Skin epidermis (tissue), 12 donors: ENCODE measurements around the gene HPS4.
"Not testable (repeated sequence)": the region's sequence is repeated elsewhere in the genome, so short reads cannot be mapped to it uniquely, and the experiment has no call there.

Source experiments
- H3K27ac ChIP-seq, 21 experiments: fragments of 200-600 bp; sonication (generic) in 11 of 21; one replicate each; pipeline ENCODE4 v1.5.0; 2020; ENCODE audit warnings: mild to moderate bottlenecking in 3 of 21, inconsistent platforms in 2 of 21, moderate library complexity in 2 of 21
- H3K4me3 ChIP-seq, 7 experiments: fragments of 200-600 bp; sonication (generic) in 2 of 7; one replicate each; pipeline ENCODE4 v1.5.0; 2020; ENCODE audit warnings: inconsistent platforms in 2 of 7, mild to moderate bottlenecking in 2 of 7, moderate library complexity in 1 of 7

HPS4 gene

GRCh38 chr22:26450453-26451185 is 33.0 kb downstream of the HPS4 start:
- Histone ChIP-seq H3K27ac (no peak overlapping the region), H3K4me3 (no peak overlapping the region)

- H3K27ac ChIP-seq, result no peak overlapping the region
These were observed 34.6 kb downstream of the HPS4 start for GRCh38 chr22:26448941-26449340.

GRCh38 chr22:26448334-26448733 is 35.2 kb downstream of the HPS4 start:
- Histone ChIP-seq H3K27ac (no peak overlapping the region), H3K4me3 (no peak overlapping the region)

More at GRCh38 chr22:26448941-26449340, 34.6 kb downstream of the HPS4 start:
- no peak overlapping the region for H3K4me3 ChIP-seq

GRCh38 chr22:26447584-26448329 is 35.8 kb downstream of the HPS4 start:
- H3K27ac ChIP-seq, result no peak overlapping the region

GRCh38 chr22:26446808-26447515 is 36.6 kb downstream of the HPS4 start:
- no peak overlapping the region for H3K27ac ChIP-seq
- no peak overlapping the region for H3K4me3 ChIP-seq

More at GRCh38 chr22:26447584-26448329, 35.8 kb downstream of the HPS4 start:
- H3K4me3 ChIP-seq, result no peak overlapping the region

GRCh38 chr22:26445577-26446275 is 37.9 kb downstream of the HPS4 start:
- Histone ChIP-seq H3K4me3 (no peak overlapping the region), H3K27ac (no peak overlapping the region)

- Histone ChIP-seq H3K4me3 (no peak overlapping the region), H3K27ac (no peak overlapping the region)
These were observed 38.8 kb downstream of the HPS4 start for GRCh38 chr22:26444777-26445176.

GRCh38 chr22:26443901-26444690 is 39.5 kb downstream of the HPS4 start:
- no peak overlapping the region for H3K4me3 ChIP-seq
- H3K27ac ChIP-seq, result no peak overlapping the region

- Histone ChIP-seq H3K27ac (no peak overlapping the region), H3K4me3 (no peak overlapping the region)
These were observed 41.4 kb downstream of the HPS4 start for GRCh38 chr22:26442086-26442756.

- Histone ChIP-seq H3K27ac (no peak overlapping the region), H3K4me3 (no peak overlapping the region)
These were observed 44.0 kb downstream of the HPS4 start for GRCh38 chr22:26439559-26439958.

- peak overlapping the region in 3 of 21 experiments; percentile 4 to 40 (median 11) for H3K27ac ChIP-seq
- not testable (repeated sequence) for H3K4me3 ChIP-seq
These were observed 44.8 kb downstream of the HPS4 start for GRCh38 chr22:26438776-26439175.

- Histone ChIP-seq H3K4me3 (no peak overlapping the region), H3K27ac (peak overlapping the region in 1 of 21 experiments; percentile 7)
These were observed 45.7 kb downstream of the HPS4 start for GRCh38 chr22:26437694-26438392.

- H3K27ac ChIP-seq, result no peak overlapping the region
- no peak overlapping the region for H3K4me3 ChIP-seq
These were observed 46.6 kb downstream of the HPS4 start for GRCh38 chr22:26436903-26437515.

GRCh38 chr22:26435327-26436093 is 48.1 kb downstream of the HPS4 start:
- Histone ChIP-seq H3K27ac (no peak overlapping the region), H3K4me3 (no peak overlapping the region)

GRCh38 chr22:26433805-26434204 is 49.8 kb downstream of the HPS4 start:
- Histone ChIP-seq H3K4me3 (no peak overlapping the region), H3K27ac (no peak overlapping the region)

GRCh38 chr22:26432619-26433311 is 50.8 kb downstream of the HPS4 start:
- H3K4me3 ChIP-seq, result no peak overlapping the region
- no peak overlapping the region for H3K27ac ChIP-seq
